SU-DHL-6 (cell line): ENCODE results near the gene CATSPERZ.

Source experiments
- H2AFZ ChIP-seq: fragments of 200-600 bp; sonication (generic); 2 replicates; pipeline ENCODE4 v1.6.1; 2014; ENCODE audit warnings: low read depth, mild to moderate bottlenecking, moderate library complexity, mixed read lengths, antibody characterized with exemption, low read length; ENCODE audit not compliant: severe bottlenecking
- H3F3A ChIP-seq: fragments of 200-600 bp; shearing (Covaris generic); 2 replicates; pipeline ENCODE4 v1.6.0; 2016; ENCODE audit warnings: antibody characterized with exemption, mild to moderate bottlenecking; ENCODE audit not compliant: insufficient read depth
- H3K27ac ChIP-seq: fragments of 200-600 bp; sonication (generic); 2 replicates; pipeline ENCODE4 v1.5.1; 2016; ENCODE audit warnings: low read depth, mild to moderate bottlenecking, low read length, moderate library complexity, mixed read lengths
- H3K27me3 ChIP-seq: fragments of 200-600 bp; sonication (generic), shearing (Covaris generic); 2 replicates; pipeline ENCODE4 v1.6.0; 2014; ENCODE audit warnings: mild to moderate bottlenecking, low read length
- H3K36me3 ChIP-seq: fragments of 200-600 bp; sonication (generic); 2 replicates; pipeline ENCODE4 v1.6.1; 2014; ENCODE audit warnings: mild to moderate bottlenecking, low read length, mixed read lengths
- H3K4me2 ChIP-seq: fragments of 300-600, 200-600 bp; shearing (Covaris generic), sonication (generic); 2 replicates; pipeline ENCODE4 v1.6.0; 2014; ENCODE audit warnings: low read length, low read depth, mild to moderate bottlenecking; ENCODE audit not compliant: poor library complexity, severe bottlenecking
- H3K4me3 ChIP-seq: fragments of 200-600 bp; sonication (generic); 2 replicates; pipeline ENCODE4 v1.5.1; 2014; ENCODE audit warnings: antibody characterized with exemption, low read length, mild to moderate bottlenecking, mixed read lengths; ENCODE audit not compliant: insufficient read depth, poor library complexity, severe bottlenecking
- H3K79me2 ChIP-seq: fragments of 200-600 bp; sonication (generic); 2 replicates; pipeline ENCODE4 v1.6.1; 2014; ENCODE audit warnings: mild to moderate bottlenecking, low read length, moderate library complexity; ENCODE audit not compliant: insufficient read depth
- H3K9ac ChIP-seq: fragments of 200-600 bp; sonication (generic); 2 replicates; pipeline ENCODE4 v1.7.0; 2014; ENCODE audit warnings: mild to moderate bottlenecking, low read length
- H3K9me2 ChIP-seq: fragments of 200-600 bp; sonication (generic); replicated peaks from 2 replicates; pipeline ENCODE4 v1.6.1; 2014; ENCODE audit warnings: low read length; ENCODE audit not compliant: insufficient read depth
- H3K9me3 ChIP-seq: fragments of 200-600 bp; sonication (generic); 2 replicates; pipeline ENCODE4 v1.6.1; 2014; ENCODE audit warnings: low read length, mixed read lengths; ENCODE audit not compliant: insufficient read depth
- H4K20me1 ChIP-seq: fragments of 200-600 bp; sonication (generic); 2 replicates; pipeline ENCODE4 v1.6.1; 2014; ENCODE audit warnings: low read depth, mild to moderate bottlenecking, antibody characterized with exemption, low read length, moderate library complexity, mixed read lengths
- CTCF ChIP-seq: fragments of 200-600 bp; sonication (generic); IDR thresholded peaks from one replicate; pipeline ENCODE4 v1.5.1; 2017; ENCODE audit warnings: antibody characterized with exemption, mild to moderate bottlenecking, low read length, moderate library complexity; ENCODE audit not compliant: insufficient read depth, poor library complexity, severe bottlenecking
- EZH2phosphoT487 ChIP-seq: fragments of 200-600 bp; sonication (generic), shearing (Covaris generic); conservative IDR thresholded peaks from 2 replicates; pipeline ENCODE4 v1.6.1; 2018; ENCODE audit warnings: mild to moderate bottlenecking, antibody characterized with exemption, low read length, moderate library complexity, mixed read lengths

Gene CATSPERZ

GRCh38 chr11:64344787-64345186, 44.6 kb downstream of the CATSPERZ start:
- no peak for TF ChIP-seq EZH2phosphoT487
- no peak for TF ChIP-seq CTCF
- Histone ChIP-seq H3K27ac (no peak overlapping the region), H2AFZ (no peak overlapping the region), H3K27me3 (no peaks in the 10 kb centered on the region), H4K20me1 (no peaks in the 10 kb centered on the region), H3K9ac (no peak overlapping the region), H3K4me2 (no peak overlapping the region), H3K9me2 (no peaks in the 10 kb centered on the region), H3F3A (peaks cover 1% of the 10 kb centered on the region; the same call in 1 of the 2 replicates), H3K79me2 (0 out of 2 replicates have a peak, but pooled peaks cover under 1% of the 10 kb centered on the region), H3K36me3 (no peaks in the 10 kb centered on the region), H3K4me3 (no peak overlapping the region), H3K9me3 (no peaks in the 10 kb centered on the region)

- Histone ChIP-seq H4K20me1 (no peaks in the 10 kb centered on the region), H3K36me3 (no peaks in the 10 kb centered on the region), H3K9me3 (no peaks in the 10 kb centered on the region), H3K9me2 (no peaks in the 10 kb centered on the region), H3K27me3 (no peaks in the 10 kb centered on the region), H3K27ac (no peak overlapping the region), H3F3A (no peaks in the 10 kb centered on the region), H2AFZ (no peak overlapping the region), H3K9ac (no peak overlapping the region), H3K79me2 (no peaks in the 10 kb centered on the region), H3K4me3 (no peak overlapping the region), H3K4me2 (no peak overlapping the region)
- TF ChIP-seq EZH2phosphoT487 (no peak), CTCF (no peak)
Observed at GRCh38 chr11:64347193-64347867, 47.2 kb downstream of the CATSPERZ start.

- Histone ChIP-seq H3F3A (no peaks in the 10 kb centered on the region), H3K36me3 (no peaks in the 10 kb centered on the region), H3K4me3 (no peak overlapping the region), H3K9me2 (no peaks in the 10 kb centered on the region), H4K20me1 (no peaks in the 10 kb centered on the region), H3K27ac (no peak overlapping the region), H3K4me2 (no peak overlapping the region), H3K79me2 (no peaks in the 10 kb centered on the region), H3K9ac (no peak overlapping the region), H3K9me3 (no peaks in the 10 kb centered on the region), H3K27me3 (no peaks in the 10 kb centered on the region), H2AFZ (no peak overlapping the region)
- no peak for TF ChIP-seq CTCF
- no peak for TF ChIP-seq EZH2phosphoT487
Observed at GRCh38 chr11:64348383-64349024, 48.3 kb downstream of the CATSPERZ start.
